ENCODE measurements around the gene UBAC1.

DNA sequence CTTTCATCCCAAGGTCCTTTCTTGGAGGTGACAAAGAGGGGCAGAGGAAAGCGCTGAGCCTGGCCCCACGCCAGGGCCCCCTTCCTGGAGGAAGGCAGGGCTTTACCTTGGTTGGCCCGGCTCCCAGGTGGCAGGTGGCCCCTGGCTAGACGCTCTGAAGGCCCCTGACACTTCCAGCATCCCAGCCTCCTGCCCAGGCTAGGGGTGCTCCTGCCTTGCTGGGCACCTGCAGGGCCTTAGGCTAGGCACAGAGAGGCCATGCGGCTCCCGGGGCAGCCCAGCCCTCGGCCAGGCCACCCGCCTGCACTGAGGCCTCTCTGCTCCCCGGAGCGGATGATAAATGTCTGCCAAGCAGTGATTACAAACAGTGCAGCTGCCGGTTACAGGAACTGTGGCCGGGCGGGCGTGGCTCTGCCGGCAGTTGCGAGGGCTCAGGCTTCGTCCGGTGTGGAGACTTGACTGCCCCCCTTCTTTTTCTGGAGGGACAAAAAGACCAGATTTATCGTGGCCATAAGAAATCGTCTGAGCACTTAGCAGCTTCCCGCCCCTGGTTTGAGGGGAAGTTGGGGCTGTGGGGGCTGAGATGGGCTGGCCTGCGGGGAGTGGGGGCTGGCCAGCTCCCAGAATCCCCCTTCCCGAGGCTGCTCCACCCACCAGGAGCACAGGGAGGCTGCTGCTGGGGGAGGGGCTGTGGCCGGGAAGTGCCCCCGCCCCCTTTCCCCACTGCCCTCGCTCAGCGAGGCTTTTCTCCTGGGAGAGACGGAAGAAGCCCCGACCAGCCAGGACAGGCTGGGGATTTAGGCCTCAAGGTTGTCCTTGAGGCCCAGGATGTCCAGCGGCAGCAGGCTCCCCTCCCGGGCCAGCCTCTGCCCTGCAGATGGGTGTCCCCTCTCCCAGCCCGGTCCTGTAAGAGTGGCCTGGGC, 31.6 kb upstream of the UBAC1 start:
- TF ChIP-seq GABPA (IDR thresholded peaks at IDR 0.05; ENCODE audit: low read depth) (no peak), IRF3 (IDR thresholded peaks at IDR 0.05) (no peak), EZH2 (IDR thresholded peaks at IDR 0.05; ENCODE audit: borderline replicate concordance, control insufficient read depth, low read depth, low read length) (no peak)
